GM19043 (cell line): ENCODE data around the gene TOMM34.

ENCODE experiments used
- ATAC-seq: cut with Tn5 transposase; IDR thresholded peaks from one replicate; pipeline ENCODE4 v1.9.1; 2021; ENCODE audit warnings: low read depth; ENCODE audit not compliant: unreplicated experiment

The TOMM34 gene

GRCh38 chr20:44897133-44897532, 63.1 kb downstream of the TOMM34 start:
- ATAC-seq: no peak

DNA sequence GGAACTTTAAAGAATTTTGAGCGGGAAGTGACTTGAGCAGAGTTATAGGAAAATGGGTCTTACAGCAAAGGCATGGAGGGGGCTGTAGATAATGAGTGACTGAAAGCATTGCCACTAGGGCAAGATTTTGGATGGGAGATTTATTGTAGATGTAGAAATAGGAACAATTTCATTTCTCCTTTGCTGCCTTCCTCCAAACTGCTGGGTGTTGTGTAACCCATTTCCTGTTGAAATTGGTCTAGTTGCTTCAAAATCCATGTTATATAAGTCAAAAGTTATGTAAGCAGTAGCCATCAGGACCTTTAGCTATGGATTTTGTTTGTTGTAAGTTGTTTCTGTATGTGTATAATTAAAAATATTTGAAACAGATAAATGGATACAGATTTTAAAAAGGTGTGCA, 63.6 kb downstream of the TOMM34 start:
- no peak for ATAC-seq

DNA sequence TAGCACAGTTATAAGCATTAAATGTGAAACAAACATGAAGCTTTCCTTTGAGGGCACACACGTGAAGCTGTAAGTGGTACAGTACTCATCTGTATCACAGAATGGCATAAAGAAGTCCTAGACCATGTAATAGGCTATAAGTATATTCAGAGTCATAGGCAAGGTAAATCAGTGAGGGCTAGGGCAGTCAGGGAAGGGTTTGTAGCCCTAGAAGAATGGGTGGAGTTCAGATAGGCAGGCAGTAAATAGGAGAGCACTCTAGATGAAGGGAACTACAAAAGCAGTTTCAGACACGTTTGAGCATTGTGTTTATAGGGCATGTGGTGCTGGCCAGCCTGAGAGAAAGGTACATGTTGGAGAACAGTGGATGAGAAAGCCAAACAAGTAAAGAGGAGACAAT, 65.2 kb downstream of the TOMM34 start:
- no peak for ATAC-seq
